Globus pallidus (tissue), 1 donor: ENCODE results near the gene TTR.

Source experiments
- DNase-seq: peaks from one replicate; pipeline ENCODE4 v3.0.0-alpha.2; 2015; ENCODE audit warnings: low spot score

TTR gene

GRCh38 chr18:31616586-31616985 is 24.9 kb downstream of the TTR start:
- no peak for DNase-seq

GRCh38 chr18:31617031-31617717 is 25.5 kb downstream of the TTR start:
- DNase-seq = no peak

- DNase-seq = no peak
These were observed 27.1 kb downstream of the TTR start for GRCh38 chr18:31618801-31619200.

DNA sequence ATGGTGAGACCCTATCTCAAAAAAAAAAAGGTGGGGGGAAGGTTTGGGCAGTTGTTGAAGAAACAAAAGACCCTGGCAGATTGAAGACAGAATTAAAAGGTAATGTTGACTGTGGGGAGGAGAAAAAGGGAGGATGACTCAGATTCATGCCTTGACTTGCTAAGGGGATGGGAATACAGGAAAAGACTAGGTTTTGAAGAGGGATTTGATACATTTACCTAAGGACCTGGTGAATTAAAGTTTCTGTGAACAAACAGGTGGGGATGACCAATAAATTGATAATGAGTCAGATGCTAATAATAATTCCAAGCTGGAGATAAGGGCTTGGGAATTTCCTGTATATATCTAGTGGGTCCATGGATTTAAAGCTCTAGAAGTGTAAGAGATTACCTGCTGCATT is 27.6 kb downstream of the TTR start:
- no peak for DNase-seq

DNA sequence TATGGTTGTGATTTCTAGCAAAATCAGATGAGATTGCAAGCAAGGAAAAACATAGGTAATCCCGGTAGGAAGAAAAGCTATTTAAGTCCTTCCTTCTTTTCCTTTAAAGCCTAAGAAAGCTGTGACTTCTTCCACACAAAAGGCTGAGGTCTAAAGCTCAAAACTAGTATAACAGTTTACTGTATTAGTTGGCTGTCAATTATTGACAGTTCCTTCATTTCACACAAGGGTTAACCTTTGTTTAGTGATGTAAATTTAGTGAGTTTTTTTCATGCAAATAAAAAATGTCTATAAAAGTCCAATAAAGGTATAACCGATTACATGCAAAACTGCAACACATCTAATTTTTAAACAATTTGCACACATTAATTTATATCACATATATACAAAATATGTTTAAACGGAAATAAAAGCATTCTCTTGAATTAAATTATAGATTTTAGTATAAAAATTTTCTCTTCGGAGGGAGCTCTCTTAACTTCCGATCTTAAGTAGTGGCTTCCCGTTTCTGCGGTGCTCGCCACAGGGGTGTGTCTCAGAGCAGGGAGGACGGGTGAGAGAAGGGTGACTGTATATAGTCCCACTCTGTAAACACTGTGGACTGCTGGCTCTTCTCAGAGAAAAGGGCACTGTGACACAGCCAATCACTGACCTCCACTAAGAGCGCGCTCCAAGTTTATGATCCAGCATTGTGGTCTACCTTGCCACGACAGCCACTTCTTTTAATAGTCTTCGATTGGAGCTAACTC is 33.4 kb downstream of the TTR start:
- no peak for DNase-seq

DNA sequence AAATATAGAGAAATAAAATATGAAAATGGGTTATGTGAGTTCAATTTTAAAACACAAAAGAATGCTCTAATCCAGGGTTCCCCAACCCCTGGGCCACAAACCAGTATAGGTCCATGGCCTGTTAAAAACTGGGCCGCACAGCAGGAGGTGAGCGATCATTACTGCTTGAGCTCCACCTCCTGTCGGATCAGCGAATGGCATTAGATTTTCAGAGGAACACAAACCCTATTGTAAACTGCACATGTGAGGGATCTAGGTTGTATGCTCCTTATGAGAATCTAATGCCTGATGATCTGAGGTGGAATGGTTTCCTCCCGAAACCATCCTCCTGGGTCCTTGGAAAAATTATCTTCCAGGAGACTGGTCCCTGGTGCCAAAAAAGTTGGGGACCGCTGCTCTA is 34.7 kb downstream of the TTR start:
- DNase-seq = no peak

- no peak for DNase-seq
These were observed 38.9 kb downstream of the TTR start for GRCh38 chr18:31630549-31630948.

- no peak for DNase-seq
These were observed 39.8 kb downstream of the TTR start for GRCh38 chr18:31631526-31631925.

GRCh38 chr18:31632356-31632755 is 40.7 kb downstream of the TTR start:
- DNase-seq = no peak

- no peak for DNase-seq
These were observed 42.0 kb downstream of the TTR start for GRCh38 chr18:31633392-31634330.

DNA sequence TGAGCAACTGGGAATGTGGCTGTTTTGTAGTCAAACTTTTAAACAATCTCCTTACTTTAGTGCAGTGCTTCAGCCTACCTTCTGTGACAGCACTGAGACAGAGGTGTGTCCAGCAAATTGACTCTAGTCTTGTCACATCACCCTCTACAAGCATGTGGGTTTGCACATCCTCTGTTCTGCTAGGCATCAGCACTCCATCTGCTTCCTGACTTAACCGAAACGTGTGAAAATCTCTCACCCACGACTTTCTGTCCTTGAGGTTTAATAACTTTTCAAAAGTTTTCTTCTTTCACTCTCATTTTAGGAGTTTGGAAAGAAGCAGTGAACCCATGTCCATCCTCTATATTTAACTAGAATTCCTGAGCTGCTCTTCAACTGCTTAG is 42.6 kb downstream of the TTR start:
- no peak for DNase-seq

GRCh38 chr18:31636387-31636786 is 44.7 kb downstream of the TTR start:
- no peak for DNase-seq

GRCh38 chr18:31637445-31637844 is 45.8 kb downstream of the TTR start:
- DNase-seq = no peak

GRCh38 chr18:31643003-31643402 is 51.3 kb downstream of the TTR start:
- no peak for DNase-seq

DNA sequence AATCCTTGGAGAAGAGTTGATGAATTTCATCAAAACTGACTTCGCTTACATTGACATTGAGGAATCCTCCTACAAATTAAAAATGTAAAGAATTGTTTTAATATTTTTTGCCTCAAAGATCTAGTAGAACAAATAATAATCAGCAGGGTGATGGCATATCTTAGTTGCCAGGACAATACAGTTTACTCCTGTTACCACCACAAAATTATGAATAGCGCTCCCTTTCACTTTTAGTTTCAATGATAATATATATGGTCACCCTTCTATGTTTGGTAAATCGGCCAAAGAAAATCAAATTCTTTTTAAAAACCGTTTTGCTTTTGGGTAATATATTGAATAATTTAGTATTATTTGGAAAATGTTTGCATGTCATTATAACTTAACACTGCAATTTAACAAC is 53.7 kb downstream of the TTR start:
- no peak for DNase-seq

- no peak for DNase-seq
These were observed 54.9 kb downstream of the TTR start for GRCh38 chr18:31646332-31647126.

- DNase-seq = no peak
These were observed 55.6 kb downstream of the TTR start for GRCh38 chr18:31647127-31647753.
